Measurements from ENCODE around the gene CACNA1C.

DNA sequence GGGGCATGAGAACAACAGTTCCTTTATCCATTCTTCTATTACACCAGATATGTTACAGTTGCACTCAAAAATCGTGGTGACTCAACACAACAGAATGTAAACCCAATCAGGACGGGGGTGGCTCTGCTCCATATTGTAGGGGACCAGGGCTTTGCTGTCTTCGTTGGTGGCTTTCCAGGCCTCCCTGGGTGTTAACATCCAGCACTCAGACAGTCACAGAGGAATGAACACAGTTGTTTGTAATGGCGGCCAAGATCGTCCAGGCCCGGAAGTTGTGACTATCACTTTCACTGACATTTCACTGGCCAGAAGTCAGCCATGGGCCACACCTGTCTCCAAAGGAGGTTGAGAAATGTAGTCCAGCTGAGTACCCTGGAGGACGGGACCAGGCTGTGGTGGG lies 204.1 kb downstream of the CACNA1C start:
- no peak for TF ChIP-seq POLR2A (IDR thresholded peaks at IDR 0.05)
- TF ChIP-seq, protein P1, sequence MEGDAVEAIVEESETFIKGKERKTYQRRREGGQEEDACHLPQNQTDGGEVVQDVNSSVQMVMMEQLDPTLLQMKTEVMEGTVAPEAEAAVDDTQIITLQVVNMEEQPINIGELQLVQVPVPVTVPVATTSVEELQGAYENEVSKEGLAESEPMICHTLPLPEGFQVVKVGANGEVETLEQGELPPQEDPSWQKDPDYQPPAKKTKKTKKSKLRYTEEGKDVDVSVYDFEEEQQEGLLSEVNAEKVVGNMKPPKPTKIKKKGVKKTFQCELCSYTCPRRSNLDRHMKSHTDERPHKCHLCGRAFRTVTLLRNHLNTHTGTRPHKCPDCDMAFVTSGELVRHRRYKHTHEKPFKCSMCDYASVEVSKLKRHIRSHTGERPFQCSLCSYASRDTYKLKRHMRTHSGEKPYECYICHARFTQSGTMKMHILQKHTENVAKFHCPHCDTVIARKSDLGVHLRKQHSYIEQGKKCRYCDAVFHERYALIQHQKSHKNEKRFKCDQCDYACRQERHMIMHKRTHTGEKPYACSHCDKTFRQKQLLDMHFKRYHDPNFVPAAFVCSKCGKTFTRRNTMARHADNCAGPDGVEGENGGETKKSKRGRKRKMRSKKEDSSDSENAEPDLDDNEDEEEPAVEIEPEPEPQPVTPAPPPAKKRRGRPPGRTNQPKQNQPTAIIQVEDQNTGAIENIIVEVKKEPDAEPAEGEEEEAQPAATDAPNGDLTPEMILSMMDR (IDR thresholded peaks at IDR 0.05), result no peak
- no peak for TF ChIP-seq POLR2AphosphoS5 (IDR thresholded peaks at IDR 0.05)
